Upper lobe of left lung (tissue), 6 donors: ENCODE measurements around the gene LRP1B. TPM values are rescaled to one million over a fixed set of nuclear protein-coding genes. Genes with fewer than 3 reads are reported as not detected.

ENCODE experiments used
- ATAC-seq, 2 donors: fragments of 200-7000 bp; cut with Tn5 transposase; one replicate each; pipeline ENCODE4 v1.9.1; 2022; ENCODE audit warnings: mild to moderate bottlenecking in 2 of 2, moderate library complexity in 2 of 2; ENCODE audit not compliant: low FRiP score in 2 of 2
- DNase-seq, 2 donors: peaks; one replicate each; pipeline ENCODE4 v3.0.0-alpha.2; 2019 to 2020
- H3K27ac ChIP-seq, 4 donors: fragments of 200-600 bp; sonication (generic); one replicate each; pipeline ENCODE4 v1.5.1; 2016 to 2019
- H3K27me3 ChIP-seq, 4 donors: fragments of 200-600 bp; sonication (generic); one replicate each; pipeline ENCODE4 v1.5.1; 2017 to 2019
- H3K36me3 ChIP-seq, 4 donors: fragments of 200-600 bp; sonication (generic); one replicate each; pipeline ENCODE4 v1.5.1; 2016 to 2019
- H3K4me1 ChIP-seq, 4 donors: fragments of 200-600 bp; sonication (generic); one replicate each; pipeline ENCODE4 v1.5.1; 2018 to 2019
- H3K4me3 ChIP-seq, 4 donors: fragments of 200-600 bp; sonication (generic); one replicate each; pipeline ENCODE4 v1.5.1; 2017 to 2019; ENCODE audit warnings: mild to moderate bottlenecking in 2 of 4, moderate library complexity in 1 of 4
- H3K9me3 ChIP-seq, 4 donors: fragments of 200-600 bp; sonication (generic); one replicate each; pipeline ENCODE4 v1.5.1; 2018 to 2019
- EP300 ChIP-seq, 4 donors: sonication (generic); formaldehyde crosslinking; IDR thresholded peaks; one replicate each; pipeline ENCODE4 v1.5.1; 2017; ENCODE audit warnings: antibody characterized with exemption in 4 of 4, control low read depth in 2 of 4
- POLR2A ChIP-seq, 4 donors: fragments of 450-650 bp; IDR thresholded peaks; one replicate each; pipeline ENCODE4 v1.5.1; 2016 to 2017; ENCODE audit warnings: antibody characterized with exemption in 4 of 4, mild to moderate bottlenecking in 2 of 4
- POLR2AphosphoS5 ChIP-seq, 2 donors: sonication (generic); formaldehyde crosslinking; IDR thresholded peaks; one replicate each; pipeline ENCODE4 v1.5.1; 2017; ENCODE audit warnings: antibody characterized with exemption in 2 of 2
- WGBS, 2 donors: methylation state at CpG; one replicate each; pipeline ENCODE4 v1.1.5; 2017 to 2018; 5-methylcytosine and 5-hydroxymethylcytosine counted together
- total RNA-seq, 6 donors: library from RNA; depleted of rRNA in 4 of 6; stranded (reverse); fragments of >200 nt in 4 of 6; gene quantifications; one replicate each; pipeline versions ENCODE4 v1.1.0 to v1.2.1, GENCODE V29; 2016 to 2021
- TF ChIP-seq, protein P1 (sequence below), 6 experiments: fragments of 450-650 bp in 4 of 6; fragments of 200-600 bp in 2 of 6; sonication (generic) in 2 of 6; IDR thresholded peaks; one replicate each; pipeline ENCODE4 v1.5.1; 2016 to 2019; ENCODE audit warnings: antibody characterized with exemption in 6 of 6
- donor health status: DM: no; HTN: no; CAD: no; lungs with moderate emphysema.
- donor health status: DM: no; HTN: yes; CAD: no; lungs with severe emphysema.

LRP1B gene
- total RNA-seq, 6 donors from 2014 or later, result under 0.01 to 0.46 (median 0.11) TPM

DNA sequence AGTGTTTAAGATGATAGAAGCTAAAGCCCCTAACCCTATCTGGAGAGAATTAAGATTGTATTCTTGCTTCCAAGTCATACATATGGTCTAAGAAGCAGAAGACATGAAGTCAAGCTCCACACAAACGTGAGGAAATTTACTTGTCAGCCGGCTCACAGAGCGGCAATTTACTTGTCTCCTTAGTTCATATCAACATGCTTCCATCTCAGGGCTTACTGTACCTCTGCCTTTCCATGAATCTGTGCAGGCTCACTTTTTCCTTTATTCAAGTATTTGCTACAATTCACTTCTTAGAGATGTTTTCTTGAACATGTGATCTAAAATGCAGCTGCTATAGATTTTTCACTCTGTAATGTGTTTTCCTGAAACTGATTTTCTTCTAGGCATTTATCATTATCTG, 1386.4 kb downstream of the LRP1B start:
- Histone ChIP-seq H3K27ac (no peak overlapping the region), H3K9me3 (no peaks in the 10 kb centered on the region), H3K4me1 (no peaks in the 10 kb centered on the region), H3K27me3 (no peaks in the 10 kb centered on the region), H3K4me3 (no peak overlapping the region), H3K36me3 (no peaks in the 10 kb centered on the region)
- DNase-seq (no peak), ATAC-seq (no peak)
- TF ChIP-seq POLR2AphosphoS5 (IDR thresholded peaks at IDR 0.05), result no peak
- WGBS, 2 donors, result 70 to 78% methylated on average over 3 of the region's 3 CpGs

DNA sequence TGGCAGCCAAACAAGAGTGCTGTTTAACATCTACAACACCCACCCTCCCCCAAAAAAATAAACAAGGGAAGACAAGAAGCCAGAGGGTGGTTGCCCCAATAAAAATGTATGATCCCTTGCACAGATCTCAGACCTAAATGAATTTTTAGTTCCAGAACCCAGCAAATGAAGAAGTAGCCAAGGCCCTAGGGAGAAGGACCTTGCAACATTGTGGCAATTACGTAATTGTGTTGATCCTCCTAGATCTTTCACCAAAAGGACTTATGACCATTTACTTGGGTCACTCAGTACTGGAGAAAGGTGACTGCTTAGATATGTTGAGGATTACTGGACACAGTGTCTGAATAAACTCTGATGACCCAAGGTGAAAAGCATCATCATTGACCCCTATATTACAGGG, 1393.8 kb downstream of the LRP1B start:
- no peaks in the 10 kb centered on the region for H3K36me3 ChIP-seq
- TF ChIP-seq POLR2A (IDR thresholded peaks at IDR 0.05) (no peak), POLR2AphosphoS5 (IDR thresholded peaks at IDR 0.05) (no peak), EP300 (IDR thresholded peaks at IDR 0.05) (no peak)
- TF ChIP-seq, protein P1, sequence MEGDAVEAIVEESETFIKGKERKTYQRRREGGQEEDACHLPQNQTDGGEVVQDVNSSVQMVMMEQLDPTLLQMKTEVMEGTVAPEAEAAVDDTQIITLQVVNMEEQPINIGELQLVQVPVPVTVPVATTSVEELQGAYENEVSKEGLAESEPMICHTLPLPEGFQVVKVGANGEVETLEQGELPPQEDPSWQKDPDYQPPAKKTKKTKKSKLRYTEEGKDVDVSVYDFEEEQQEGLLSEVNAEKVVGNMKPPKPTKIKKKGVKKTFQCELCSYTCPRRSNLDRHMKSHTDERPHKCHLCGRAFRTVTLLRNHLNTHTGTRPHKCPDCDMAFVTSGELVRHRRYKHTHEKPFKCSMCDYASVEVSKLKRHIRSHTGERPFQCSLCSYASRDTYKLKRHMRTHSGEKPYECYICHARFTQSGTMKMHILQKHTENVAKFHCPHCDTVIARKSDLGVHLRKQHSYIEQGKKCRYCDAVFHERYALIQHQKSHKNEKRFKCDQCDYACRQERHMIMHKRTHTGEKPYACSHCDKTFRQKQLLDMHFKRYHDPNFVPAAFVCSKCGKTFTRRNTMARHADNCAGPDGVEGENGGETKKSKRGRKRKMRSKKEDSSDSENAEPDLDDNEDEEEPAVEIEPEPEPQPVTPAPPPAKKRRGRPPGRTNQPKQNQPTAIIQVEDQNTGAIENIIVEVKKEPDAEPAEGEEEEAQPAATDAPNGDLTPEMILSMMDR (IDR thresholded peaks at IDR 0.05), result no peak
- no peaks in the 10 kb centered on the region for H3K27me3 ChIP-seq
- WGBS, 2 donors, result 83 to 88% methylated on average over 1 of the region's 1 CpG
- no peaks in the 10 kb centered on the region for H3K9me3 ChIP-seq
- no peaks in the 10 kb centered on the region for H3K4me1 ChIP-seq
- no peak for ATAC-seq
- no peak overlapping the region for H3K27ac ChIP-seq
- no peak for DNase-seq
- no peak overlapping the region for H3K4me3 ChIP-seq

DNA sequence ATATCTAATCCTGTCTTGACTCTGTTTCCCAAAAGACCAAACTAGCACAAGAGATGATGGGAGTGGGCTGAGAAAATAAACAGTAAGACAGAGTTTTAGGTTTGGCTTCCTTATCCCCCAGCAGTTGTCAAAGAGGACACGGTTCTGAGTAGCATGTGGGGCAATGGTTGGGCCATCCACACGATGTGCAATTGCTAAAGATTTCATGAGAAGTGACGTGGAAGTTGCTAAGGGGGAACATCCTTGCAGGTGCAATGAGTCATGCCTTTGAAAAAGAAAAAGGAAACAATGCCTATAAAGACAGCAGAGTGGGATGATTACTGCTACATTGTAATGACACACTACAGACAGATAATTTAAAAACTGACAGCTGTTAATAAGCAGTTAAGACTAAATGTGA, 1395.8 kb downstream of the LRP1B start:
- Histone ChIP-seq H3K27ac (no peak overlapping the region), H3K36me3 (no peaks in the 10 kb centered on the region), H3K4me1 (no peaks in the 10 kb centered on the region), H3K4me3 (no peak overlapping the region), H3K9me3 (no peaks in the 10 kb centered on the region), H3K27me3 (no peaks in the 10 kb centered on the region)
- 60 to 63% methylated on average over 3 of the region's 3 CpGs for WGBS, 2 donors
- no peak for DNase-seq
- TF ChIP-seq, protein P1 (IDR thresholded peaks at IDR 0.05), result no peak
- no peak for TF ChIP-seq EP300 (IDR thresholded peaks at IDR 0.05)
- no peak for TF ChIP-seq POLR2A (IDR thresholded peaks at IDR 0.05)
- TF ChIP-seq POLR2AphosphoS5 (IDR thresholded peaks at IDR 0.05), result no peak
- no peak for ATAC-seq

DNA sequence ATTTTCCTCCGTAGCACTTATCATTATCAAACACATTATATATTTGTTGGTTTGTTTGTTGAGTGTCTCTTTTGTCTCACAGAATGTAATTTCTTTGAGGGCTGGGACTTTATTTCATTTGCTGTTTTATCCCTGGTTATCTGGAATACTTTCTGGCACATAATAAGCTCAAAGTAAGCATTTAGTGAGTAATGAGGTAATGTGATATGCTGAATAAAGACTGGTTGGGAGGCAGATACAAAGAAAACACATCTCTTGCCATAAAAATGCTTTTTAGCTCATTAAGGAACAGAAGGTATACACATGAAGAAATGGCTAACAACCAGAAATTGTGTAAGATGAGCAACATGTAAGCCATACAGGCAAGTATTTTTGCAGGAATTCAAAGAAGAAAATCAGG, 1411.8 kb downstream of the LRP1B start:
- no peak for ATAC-seq
- no peak for TF ChIP-seq POLR2AphosphoS5 (IDR thresholded peaks at IDR 0.05)
- no peak for TF ChIP-seq POLR2A (IDR thresholded peaks at IDR 0.05)
- TF ChIP-seq, protein P1 (IDR thresholded peaks at IDR 0.05), result no peak
- TF ChIP-seq EP300 (IDR thresholded peaks at IDR 0.05), result no peak
- no peak overlapping the region for H3K27ac ChIP-seq
- DNase-seq, result no peak
- no peaks in the 10 kb centered on the region for H3K36me3 ChIP-seq
- no peaks in the 10 kb centered on the region for H3K27me3 ChIP-seq
- no peaks in the 10 kb centered on the region for H3K9me3 ChIP-seq
- no peak overlapping the region for H3K4me3 ChIP-seq
- no peaks in the 10 kb centered on the region for H3K4me1 ChIP-seq
- WGBS, 2 donors, result 55 to 86% methylated on average over 1 of the region's 1 CpG

DNA sequence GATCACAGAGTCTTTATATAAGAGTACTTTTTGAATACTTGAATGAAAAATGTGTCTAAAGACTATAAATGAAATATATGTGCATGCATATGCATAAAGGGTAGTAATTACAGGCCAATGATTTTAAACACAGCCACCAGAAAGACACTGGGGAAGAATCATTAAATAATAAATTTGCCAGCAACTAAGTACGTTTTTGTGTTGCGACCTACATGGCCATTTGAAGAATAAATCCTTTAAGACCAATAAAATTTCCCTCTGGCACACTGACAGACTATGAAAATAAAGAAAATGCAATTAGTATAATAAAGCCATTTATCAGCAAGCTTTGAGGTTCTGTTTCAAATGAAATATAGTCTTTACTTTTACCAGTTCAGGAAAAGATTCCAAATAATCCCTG, 1413.3 kb downstream of the LRP1B start:
- 86 to 88% methylated on average over 2 of the region's 2 CpGs for WGBS, 2 donors
- Histone ChIP-seq H3K4me1 (no peaks in the 10 kb centered on the region), H3K27me3 (no peaks in the 10 kb centered on the region), H3K9me3 (no peaks in the 10 kb centered on the region), H3K36me3 (no peaks in the 10 kb centered on the region), H3K27ac (no peak overlapping the region), H3K4me3 (no peak overlapping the region)
- TF ChIP-seq, protein P1 (IDR thresholded peaks at IDR 0.05), result no peak
- no peak for TF ChIP-seq POLR2AphosphoS5 (IDR thresholded peaks at IDR 0.05)
- TF ChIP-seq EP300 (IDR thresholded peaks at IDR 0.05), result no peak
- no peak for TF ChIP-seq POLR2A (IDR thresholded peaks at IDR 0.05)
- no peak for ATAC-seq
- DNase-seq, result no peak
